ENCODE data around the gene TMEM54. TPM values are rescaled to one million over a fixed set of nuclear protein-coding genes. Genes with fewer than 3 reads are reported as not detected.

The TMEM54 gene
- total RNA-seq, 4 donors from 2014 or later: 32.6 to 158 (median 101) TPM

DNA sequence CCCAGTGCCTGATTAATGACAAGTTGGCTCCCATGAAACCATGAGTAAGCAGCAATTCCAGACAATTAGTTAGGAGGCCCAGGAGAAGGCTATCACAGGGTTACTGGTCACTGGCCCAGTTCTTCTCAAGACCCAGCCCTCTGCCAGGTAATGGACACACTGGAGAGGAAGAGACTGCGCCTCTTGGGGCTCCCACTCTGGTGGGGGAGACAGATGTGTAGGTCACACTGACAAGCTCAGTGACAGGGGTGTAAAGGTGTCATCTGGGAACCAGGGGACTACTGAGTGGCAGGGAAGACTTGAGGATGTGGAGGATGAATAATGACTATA lies 10.0 kb downstream of the TMEM54 start:
- 92 to 100% methylated on average over 1 of the region's 1 CpG for WGBS, 2 donors
- Histone ChIP-seq H3K27ac (no peak overlapping the region), H3K9me3 (no peaks in the 10 kb centered on the region), H3K27me3 (peaks cover 11% of the 10 kb centered on the region), H3K4me1 (peaks cover 4 to 14% of the 10 kb centered on the region in 2 donors), H3K36me3 (no peaks in the 10 kb centered on the region), H3K4me3 (replicated peaks in 1 of 3) (no peak overlapping the region)
- DNase-seq: no peak
- TF ChIP-seq POLR2A (IDR thresholded peaks at IDR 0.05): no peak
- TF ChIP-seq, protein P1, sequence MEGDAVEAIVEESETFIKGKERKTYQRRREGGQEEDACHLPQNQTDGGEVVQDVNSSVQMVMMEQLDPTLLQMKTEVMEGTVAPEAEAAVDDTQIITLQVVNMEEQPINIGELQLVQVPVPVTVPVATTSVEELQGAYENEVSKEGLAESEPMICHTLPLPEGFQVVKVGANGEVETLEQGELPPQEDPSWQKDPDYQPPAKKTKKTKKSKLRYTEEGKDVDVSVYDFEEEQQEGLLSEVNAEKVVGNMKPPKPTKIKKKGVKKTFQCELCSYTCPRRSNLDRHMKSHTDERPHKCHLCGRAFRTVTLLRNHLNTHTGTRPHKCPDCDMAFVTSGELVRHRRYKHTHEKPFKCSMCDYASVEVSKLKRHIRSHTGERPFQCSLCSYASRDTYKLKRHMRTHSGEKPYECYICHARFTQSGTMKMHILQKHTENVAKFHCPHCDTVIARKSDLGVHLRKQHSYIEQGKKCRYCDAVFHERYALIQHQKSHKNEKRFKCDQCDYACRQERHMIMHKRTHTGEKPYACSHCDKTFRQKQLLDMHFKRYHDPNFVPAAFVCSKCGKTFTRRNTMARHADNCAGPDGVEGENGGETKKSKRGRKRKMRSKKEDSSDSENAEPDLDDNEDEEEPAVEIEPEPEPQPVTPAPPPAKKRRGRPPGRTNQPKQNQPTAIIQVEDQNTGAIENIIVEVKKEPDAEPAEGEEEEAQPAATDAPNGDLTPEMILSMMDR (IDR thresholded peaks at IDR 0.05): no peak
- intact Hi-C loops (cut with DNase I): no loop called here

DNA sequence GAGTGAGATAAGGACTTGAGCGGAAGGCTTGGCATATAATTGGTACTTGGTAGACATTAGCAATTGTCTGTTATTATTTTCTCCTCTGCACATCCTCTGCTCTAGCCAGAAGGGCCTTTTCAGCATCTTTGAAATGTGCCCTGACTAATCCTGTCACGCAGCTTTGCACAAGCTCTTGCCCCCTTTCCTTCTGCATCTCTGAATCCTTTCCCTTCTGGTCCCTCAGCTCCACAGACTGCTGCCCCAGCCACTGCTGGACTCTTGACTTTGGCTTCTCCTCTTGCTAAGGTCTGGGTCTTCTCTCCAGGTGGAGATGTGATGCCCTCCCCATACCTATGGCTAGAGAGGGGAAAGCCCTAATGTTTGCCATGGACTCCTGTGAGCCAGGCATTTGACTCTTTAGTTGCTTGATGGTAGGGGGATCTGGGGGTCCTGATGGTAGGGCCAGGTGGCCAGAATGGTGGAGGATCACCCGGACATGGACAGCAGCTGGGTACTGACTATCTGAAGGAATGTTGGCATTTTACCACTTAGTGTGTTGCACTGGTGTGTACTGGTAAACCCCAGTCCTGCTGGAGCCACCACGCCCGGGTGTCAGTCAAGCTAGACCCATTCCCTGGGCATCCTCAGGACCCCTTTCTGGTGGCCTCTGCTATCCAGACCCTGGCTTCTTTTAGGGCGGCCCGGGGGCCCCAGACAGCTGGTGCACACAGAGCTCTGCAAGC lies 10.5 kb downstream of the TMEM54 start:
- H3K4me1 ChIP-seq: peaks cover 4 to 18% of the 10 kb centered on the region in 2 donors
- DNase-seq: no peak
- 84 to 91% methylated on average over 7 of the region's 7 CpGs for WGBS, 2 donors
- no peaks in the 10 kb centered on the region for H3K9me3 ChIP-seq
- H3K4me3 ChIP-seq (replicated peaks in 1 of 3): no peak overlapping the region
- H3K36me3 ChIP-seq: no peaks in the 10 kb centered on the region
- TF ChIP-seq, protein P1 (IDR thresholded peaks at IDR 0.05): no peak
- TF ChIP-seq POLR2A (IDR thresholded peaks at IDR 0.05): no peak
- peaks cover 11% of the 10 kb centered on the region for H3K27me3 ChIP-seq
- intact Hi-C loops (cut with DNase I): no loop called here
- H3K27ac ChIP-seq: no peak overlapping the region

DNA sequence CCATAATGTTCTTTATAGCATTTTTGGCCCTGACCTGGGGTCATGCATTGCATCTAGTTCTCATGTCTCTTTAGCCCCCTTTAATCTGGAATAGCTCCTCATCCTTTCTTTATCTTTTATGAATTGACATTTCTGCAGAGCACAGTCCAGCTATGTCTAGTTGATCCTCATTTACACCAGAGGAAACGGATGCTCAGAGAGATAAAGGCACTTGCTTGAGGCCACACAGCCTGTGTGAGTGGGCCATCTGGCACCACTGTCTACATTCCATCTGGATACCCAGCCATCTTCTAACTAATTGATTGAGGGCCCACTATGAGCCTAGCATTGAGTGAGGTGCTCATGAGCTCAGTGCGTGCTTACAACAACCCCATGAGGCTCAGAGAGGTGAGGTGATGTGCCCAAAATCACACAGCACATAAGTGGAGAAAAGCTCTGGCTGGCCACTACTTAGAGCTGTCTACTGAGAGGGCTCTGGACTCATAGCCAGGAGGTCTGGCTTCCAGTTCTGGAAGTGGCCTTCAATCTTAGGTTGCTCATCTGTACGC lies 11.4 kb downstream of the TMEM54 start:
- Histone ChIP-seq H3K4me3 (replicated peaks in 1 of 3) (no peak overlapping the region), H3K9me3 (no peaks in the 10 kb centered on the region), H3K27ac (no peak overlapping the region), H3K36me3 (no peaks in the 10 kb centered on the region), H3K27me3 (peaks cover 11% of the 10 kb centered on the region), H3K4me1 (peaks cover 4 to 18% of the 10 kb centered on the region in 2 donors)
- DNase-seq: no peak
- intact Hi-C loops (cut with DNase I): no loop called here
- WGBS, 2 donors: 92 to 93% methylated on average over 2 to 3 of the region's 3 CpGs
- no peak for TF ChIP-seq POLR2A (IDR thresholded peaks at IDR 0.05)
- TF ChIP-seq, protein P1 (IDR thresholded peaks at IDR 0.05): no peak

DNA sequence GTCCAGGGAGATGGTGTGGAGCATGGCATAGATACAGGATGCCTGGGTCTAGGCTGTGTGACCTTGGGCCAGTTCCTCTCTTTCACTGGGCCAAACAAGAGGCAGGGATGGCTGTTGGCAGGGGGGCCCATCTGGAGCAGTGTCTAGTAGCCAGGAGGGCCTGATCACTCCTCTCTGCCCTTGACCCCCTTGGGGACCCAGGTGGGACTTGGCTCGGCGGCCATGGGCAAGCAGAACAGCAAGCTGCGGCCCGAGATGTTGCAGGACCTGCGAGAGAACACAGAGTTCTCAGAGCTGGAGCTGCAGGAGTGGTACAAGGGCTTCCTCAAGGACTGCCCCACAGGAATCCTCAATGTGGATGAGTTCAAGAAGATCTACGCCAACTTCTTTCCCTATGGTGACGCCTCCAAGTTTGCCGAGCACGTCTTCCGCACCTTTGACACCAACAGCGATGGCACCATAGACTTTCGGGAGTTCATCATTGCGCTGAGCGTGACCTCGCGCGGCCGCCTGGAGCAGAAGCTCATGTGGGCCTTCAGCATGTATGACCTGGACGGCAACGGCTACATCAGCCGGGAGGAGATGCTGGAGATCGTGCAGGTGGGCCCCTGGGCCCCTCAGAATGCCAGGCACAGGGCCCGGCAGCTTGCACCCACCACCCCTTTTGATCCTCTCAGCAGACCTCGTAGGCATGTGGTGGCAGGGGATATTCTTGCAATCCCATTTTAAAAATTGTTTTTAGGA lies 12.3 kb downstream of the TMEM54 start:
- H3K9me3 ChIP-seq: no peaks in the 10 kb centered on the region
- H3K4me1 ChIP-seq: peaks cover 4 to 16% of the 10 kb centered on the region in 2 donors
- intact Hi-C loops (cut with DNase I): no loop called here
- TF ChIP-seq, protein P1 (IDR thresholded peaks at IDR 0.05): no peak
- no peak for TF ChIP-seq POLR2A (IDR thresholded peaks at IDR 0.05)
- H3K27ac ChIP-seq: no peak overlapping the region
- peaks cover 11% of the 10 kb centered on the region for H3K27me3 ChIP-seq
- no peak for DNase-seq
- WGBS, 2 donors: 91 to 95% methylated on average over 24 of the region's 24 CpGs
- H3K4me3 ChIP-seq (replicated peaks in 1 of 3): no peak overlapping the region
- H3K36me3 ChIP-seq: no peaks in the 10 kb centered on the region

DNA sequence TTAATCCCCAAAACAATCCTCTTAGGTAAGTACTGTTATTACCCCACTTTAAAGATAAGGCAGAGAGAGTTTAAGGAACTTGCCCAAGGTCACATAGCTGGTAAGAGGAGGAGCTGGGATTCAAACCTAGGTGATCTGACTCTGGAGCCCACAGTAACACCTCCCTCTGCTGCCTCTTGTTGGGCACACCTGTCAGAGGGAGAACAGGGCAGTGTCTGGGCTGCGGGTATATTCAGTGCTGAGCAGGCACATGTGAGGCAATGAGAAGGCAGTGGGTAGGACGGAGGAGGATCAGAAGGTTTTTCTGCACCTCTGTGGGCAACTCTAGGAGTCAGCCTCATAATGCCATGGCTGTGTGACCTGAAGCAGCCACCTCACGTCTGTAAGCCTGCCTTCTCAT lies 13.1 kb downstream of the TMEM54 start:
- peaks cover 11% of the 10 kb centered on the region for H3K27me3 ChIP-seq
- no peak overlapping the region for H3K4me3 ChIP-seq (replicated peaks in 1 of 3)
- intact Hi-C loops (cut with DNase I): no loop called here
- WGBS, 2 donors: 69 to 100% methylated on average over 1 to 3 of the region's 3 CpGs
- no peak for DNase-seq
- H3K36me3 ChIP-seq: no peaks in the 10 kb centered on the region
- peaks cover 0 to 9% of the 10 kb centered on the region in 2 donors for H3K4me1 ChIP-seq
- TF ChIP-seq, protein P1 (IDR thresholded peaks at IDR 0.05): no peak
- no peak for TF ChIP-seq POLR2A (IDR thresholded peaks at IDR 0.05)
- H3K9me3 ChIP-seq: no peaks in the 10 kb centered on the region
- H3K27ac ChIP-seq: no peak overlapping the region
